Measurements from ENCODE around the gene ZFPM1.

The ZFPM1 gene

GRCh38 chr16:88577166-88577565, 124.1 kb downstream of the ZFPM1 start:
- no peak for DNase-seq

GRCh38 chr16:88578446-88579313, 125.6 kb downstream of the ZFPM1 start:
- DNase-seq = no peak

GRCh38 chr16:88580371-88580770, 127.3 kb downstream of the ZFPM1 start:
- no peak for DNase-seq

GRCh38 chr16:88581033-88581432, 128.0 kb downstream of the ZFPM1 start:
- no peak for DNase-seq

GRCh38 chr16:88582912-88583575, 130.0 kb downstream of the ZFPM1 start:
- no peak for DNase-seq

- DNase-seq = no peak
Measured at GRCh38 chr16:88584676-88585075, 131.6 kb downstream of the ZFPM1 start.

- DNase-seq = no peak
Measured at GRCh38 chr16:88585269-88585668, 132.2 kb downstream of the ZFPM1 start.

- DNase-seq = no peak
Measured at GRCh38 chr16:88585927-88586581, 133.0 kb downstream of the ZFPM1 start.
